GM10248 (cell line): ENCODE measurements around the gene ZBTB12.

Source experiments
- CTCF ChIA-PET: fragments of 300-600 bp; sonication (Branson Sonifier 250); formaldehyde crosslinking; extraction: SDS; loops from one replicate; lab custom pipeline; 2021; ENCODE audit warnings: antibody characterized with exemption; lab: Yijun Ruan, JAX
- POLR2A ChIA-PET: fragments of 350-650 bp; sonication (Branson Sonifier 250); formaldehyde crosslinking; extraction: SDS; loops from one replicate; lab custom pipeline; 2020; ENCODE audit warnings: antibody characterized with exemption; lab: Yijun Ruan, JAX
- DNase-seq: peaks from one replicate; pipeline ENCODE4 v3.0.0; 2012; ENCODE audit errors: extremely low spot score
- CTCF ChIP-seq: IDR thresholded peaks from 2 replicates; pipeline ENCODE4 v1.5.1; 2012; ENCODE audit warnings: mild to moderate bottlenecking, low read depth; ENCODE audit errors: extremely low read depth, missing control alignments, control extremely low read depth

ZBTB12 gene

DNA sequence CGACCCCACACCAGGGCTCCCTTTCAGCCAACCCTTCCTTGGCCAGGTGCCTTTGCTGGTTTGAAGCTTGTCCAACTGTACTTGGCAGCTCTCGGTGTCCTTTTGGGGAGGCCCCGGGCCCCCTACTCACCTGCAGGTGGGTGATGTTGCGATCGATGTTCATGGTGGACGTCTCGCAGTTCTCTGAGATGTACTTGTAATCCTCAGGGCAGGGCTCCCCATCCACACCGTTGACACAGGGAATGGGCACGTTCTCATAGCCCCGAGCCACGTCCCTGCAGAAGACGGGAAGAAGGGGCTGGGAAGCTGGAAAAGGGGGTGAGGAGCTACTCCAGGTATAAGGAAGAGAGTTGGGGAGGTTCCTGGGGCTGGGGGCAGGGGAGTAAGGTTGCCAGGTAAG, 18.2 kb downstream of the ZBTB12 start:
- DNase-seq: no peak
- ChIA-PET POLR2A (no interaction called here), CTCF (interaction anchor here (0.8 to 2.4 kb wide), 3 partner anchors 8 to 68 kb away, joined by 3 to 6 read pairs (median 5); partner anchors contain the start of gene NEU1)
- TF ChIP-seq CTCF: no peak

DNA sequence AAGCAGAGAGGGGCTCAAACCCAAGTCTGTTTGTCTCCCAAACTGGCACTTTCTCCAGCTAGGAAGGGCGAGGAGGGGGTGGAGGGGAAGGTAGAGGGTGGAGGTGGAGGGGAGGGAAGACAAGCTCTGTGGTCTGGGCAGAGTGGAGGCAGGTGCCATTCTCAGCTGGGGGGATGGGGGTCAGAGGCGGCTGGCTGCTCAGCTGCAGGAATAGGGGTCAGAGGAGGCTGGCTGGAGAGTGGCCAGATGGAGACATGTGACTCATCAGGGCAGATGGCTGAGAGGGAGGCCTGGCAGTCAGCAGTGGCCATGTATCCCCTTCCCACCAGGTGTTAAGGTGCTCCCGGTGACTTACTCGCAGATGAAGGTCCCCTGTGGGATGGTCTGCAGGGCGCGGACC, 19.5 kb downstream of the ZBTB12 start:
- POLR2A ChIA-PET: no interaction called here
- CTCF ChIA-PET: interaction anchor here (1.8 to 2.0 kb wide), 2 partner anchors 10 to 20 kb away, joined by 4 to 5 read pairs; partner anchors contain the start of gene NEU1
- no peak for DNase-seq
- TF ChIP-seq CTCF: no peak

DNA sequence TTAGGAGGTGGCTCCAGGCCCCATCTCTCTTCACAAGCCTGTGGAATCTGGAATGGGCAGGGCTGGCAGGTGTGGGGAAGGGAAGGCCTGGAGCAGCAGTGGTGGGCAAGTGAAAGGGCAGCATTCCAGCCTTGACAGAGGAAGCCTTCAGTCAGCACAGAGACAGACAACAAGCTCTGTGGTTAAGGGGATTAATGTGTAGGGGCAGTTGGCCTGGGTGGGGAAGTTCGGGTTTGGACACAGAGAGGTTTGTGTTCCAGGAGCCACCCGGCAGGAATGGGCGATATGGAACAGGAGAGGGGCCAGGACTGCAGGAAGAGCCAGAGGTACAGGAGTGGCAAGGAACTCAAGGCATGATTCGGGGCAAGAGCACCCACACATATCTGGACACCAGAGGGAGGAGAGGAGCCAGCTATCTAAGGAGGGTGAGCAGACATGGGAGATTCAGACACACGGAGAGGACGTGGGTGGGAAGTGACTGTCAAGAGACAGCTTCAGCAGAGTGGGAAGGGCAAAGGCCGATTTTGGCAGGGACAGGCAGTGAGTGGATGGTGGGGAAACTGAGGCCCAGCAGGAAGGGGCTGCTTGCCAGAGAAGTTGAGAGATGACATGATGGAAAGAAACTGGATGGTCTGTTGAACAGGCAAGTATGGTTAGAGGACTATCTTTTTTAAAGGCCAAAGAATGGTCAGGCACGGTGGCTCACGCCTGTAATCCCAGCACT, 20.6 kb downstream of the ZBTB12 start:
- no peak for DNase-seq
- CTCF ChIA-PET: interaction anchor here (1.4 to 1.8 kb wide), 3 partner anchors 9 to 71 kb away, joined by 3 to 4 read pairs (median 4); no protein-coding TSS in a partner anchor
- TF ChIP-seq CTCF: no peak
- POLR2A ChIA-PET: no interaction called here

DNA sequence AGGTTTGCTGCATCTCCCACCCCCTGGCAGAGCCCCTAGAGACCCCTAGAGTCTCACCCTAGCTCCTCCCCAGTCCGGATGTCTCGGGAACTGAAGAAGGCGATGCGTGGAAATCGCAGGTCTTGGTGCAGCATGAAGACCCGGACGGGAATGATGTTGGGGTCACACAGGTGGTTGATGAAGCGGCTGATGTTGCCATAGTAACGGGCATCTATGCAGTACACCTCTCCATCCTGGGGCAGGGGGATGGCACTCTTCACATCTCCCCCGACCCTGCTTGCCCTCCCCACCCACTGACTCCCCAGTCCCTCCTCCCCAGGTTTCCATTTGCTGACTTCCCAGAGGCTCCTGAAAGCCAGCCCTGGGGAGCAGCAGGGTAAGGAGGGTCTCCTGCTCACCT, 21.3 kb downstream of the ZBTB12 start:
- TF ChIP-seq CTCF: no peak
- ChIA-PET CTCF (interaction anchor here (0.6 to 1.5 kb wide), 5 partner anchors 11 to 111 kb away, joined by 3 to 4 read pairs (median 3); no protein-coding TSS in a partner anchor), POLR2A (no interaction called here)
- DNase-seq: no peak

DNA sequence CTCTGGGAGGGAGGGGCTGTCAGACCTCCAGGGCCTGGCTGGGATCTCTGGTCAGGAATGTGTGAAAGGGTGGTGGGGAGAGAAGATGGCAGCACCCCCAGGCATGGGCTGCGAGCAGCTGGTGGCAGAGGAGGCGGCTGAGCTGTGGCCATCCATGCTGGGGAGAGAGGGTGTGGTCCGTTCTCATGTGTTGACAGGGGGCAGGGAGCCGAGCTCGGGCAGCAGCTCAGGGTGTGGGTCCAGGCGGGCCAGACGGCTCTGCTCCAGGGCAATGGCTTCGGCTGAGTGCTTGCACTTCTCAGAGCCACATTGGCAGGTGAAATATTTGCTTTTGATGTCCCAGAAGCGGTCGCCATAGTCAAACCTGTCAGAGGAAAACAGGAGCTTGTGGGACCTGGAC, 22.0 kb downstream of the ZBTB12 start:
- TF ChIP-seq CTCF: no peak
- no peak for DNase-seq
- CTCF ChIA-PET: interaction anchor here (0.6 to 1.5 kb wide), 5 partner anchors 12 to 110 kb away, joined by 3 to 4 read pairs (median 3); no protein-coding TSS in a partner anchor
- POLR2A ChIA-PET: no interaction called here

DNA sequence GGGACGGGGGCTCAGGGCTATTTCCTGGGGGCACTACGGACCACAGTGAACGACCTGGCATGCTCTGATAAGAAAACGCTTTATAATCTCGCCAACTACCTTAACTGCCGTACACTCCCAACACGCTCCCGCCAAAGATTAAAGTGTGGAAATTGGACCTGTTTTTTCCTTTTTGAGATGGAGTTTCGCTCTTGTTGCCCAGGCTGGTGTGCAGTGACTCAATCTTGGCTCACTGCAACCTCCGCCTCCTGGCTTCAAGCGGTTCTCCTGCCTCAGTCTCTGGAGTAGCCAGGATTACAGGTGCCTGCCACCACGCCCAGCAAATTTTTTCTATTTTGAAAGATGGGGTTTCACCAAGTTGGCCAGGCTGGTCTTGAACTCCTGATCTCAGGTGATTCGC, 22.7 kb downstream of the ZBTB12 start:
- DNase-seq: no peak
- CTCF ChIA-PET: interaction anchor here (1.4 kb wide), 2 partner anchors 13 to 109 kb away, joined by 3 read pairs; no protein-coding TSS in a partner anchor
- POLR2A ChIA-PET: no interaction called here
- no peak for TF ChIP-seq CTCF
